A549 (cell line): Measurements from ENCODE around the gene SLC47A2. TPM values are rescaled to one million over a fixed set of nuclear protein-coding genes. Genes with fewer than 3 reads are reported as not detected.

Experiments used
- ATAC-seq, 2 experiments: fragments of 200-7000 bp in 1 of 2; fragments of >200 bp in 1 of 2; cut with Nextera tagmentation in 1 of 2; cut with Tn5 transposase in 1 of 2; 3 replicates each; pipeline versions ENCODE4 v1.8.0 to v1.9.1; 2018 to 2020; ENCODE audit warnings: mild to moderate bottlenecking in 1 of 2, moderate library complexity in 1 of 2
- CTCF ChIA-PET: fragments of 300-600 bp; sonication (Branson Sonifier 250); formaldehyde crosslinking; extraction: SDS; loops from one replicate; lab custom pipeline; 2021; ENCODE audit warnings: antibody characterized with exemption, inconsistent platforms; lab: Yijun Ruan, JAX
- POLR2A ChIA-PET: fragments of 350-600 bp; formaldehyde crosslinking; extraction: SDS; loops from one replicate; lab custom pipeline; 2021; ENCODE audit warnings: antibody characterized with exemption, inconsistent platforms; lab: Yijun Ruan, JAX
- DNase-seq, 2 experiments: peaks; one replicate each; pipeline versions ENCODE4 v3.0.0 to v3.0.0-alpha.2; 2011 to 2016; ENCODE audit warnings: low read depth in 1 of 2, low spot score in 1 of 2
- FAIRE-seq: peaks from 2 replicates; lab custom pipeline; 2011; peaks lifted over from hg19 to GRCh38; lab: Jason Lieb, UNC
- H3K27ac ChIP-seq, 2 experiments: fragments of >200 bp; sonication (Bioruptor Twin); formaldehyde crosslinking; 3 replicates each; pipeline ENCODE4 v1.5.1; 2016 to 2017
- H3K4me1 ChIP-seq: fragments of >200 bp; sonication (Bioruptor Twin); formaldehyde crosslinking; 3 replicates; pipeline ENCODE4 v1.6.1; 2016
- H3K4me2 ChIP-seq: fragments of >200 bp; sonication (Bioruptor Twin); formaldehyde crosslinking; 3 replicates; pipeline ENCODE4 v1.6.1; 2016
- H3K4me3 ChIP-seq: fragments of >200 bp; sonication (Bioruptor Twin); formaldehyde crosslinking; 3 replicates; pipeline ENCODE4 v1.5.1; 2016
- H3K9me3 ChIP-seq: fragments of >200 bp; sonication (Bioruptor Twin); formaldehyde crosslinking; 3 replicates; pipeline ENCODE4 v1.6.1; 2016
- BCL3 ChIP-seq: fragments of >200 bp; sonication (Bioruptor Twin); formaldehyde crosslinking; IDR thresholded peaks from 3 replicates; pipeline ENCODE4 v1.6.1; 2016
- BHLHE40 ChIP-seq: IDR thresholded peaks from 2 replicates; pipeline ENCODE4 v1.6.1; 2012; ENCODE audit warnings: low read depth, low read length, inconsistent platforms
- CBX2 ChIP-seq: fragments of 200-600 bp; sonication (generic); IDR thresholded peaks from 2 replicates; pipeline ENCODE4 v1.6.1; 2016; ENCODE audit warnings: low read depth, mild to moderate bottlenecking, borderline replicate concordance
- CBX8 ChIP-seq: fragments of 200-600 bp; sonication (generic); IDR thresholded peaks from 2 replicates; pipeline ENCODE4 v1.6.1; 2016
- CHD2 ChIP-seq: fragments of 150-350 bp; IDR thresholded peaks from 2 replicates; pipeline ENCODE4 v1.6.1; 2014; ENCODE audit warnings: low read length; ENCODE audit not compliant: partially characterized antibody
- CTCF ChIP-seq: fragments of >200 bp; sonication (Bioruptor Twin); formaldehyde crosslinking; IDR thresholded peaks from 3 replicates; pipeline ENCODE4 v1.5.1; 2016
- E2F6 ChIP-seq: IDR thresholded peaks from 2 replicates; pipeline ENCODE4 v1.6.1; 2012; ENCODE audit warnings: low read depth, borderline replicate concordance
- EHMT2 ChIP-seq: fragments of 200-600 bp; sonication (generic); IDR thresholded peaks from 2 replicates; pipeline ENCODE4 v1.6.1; 2016; ENCODE audit warnings: antibody characterized with exemption, low read depth, mild to moderate bottlenecking, moderate library complexity
- EP300 ChIP-seq, 2 experiments: fragments of >200 bp; sonication (Bioruptor Twin); formaldehyde crosslinking; IDR thresholded peaks; 2 replicates in 1 of 2; 3 replicates in 1 of 2; pipeline ENCODE4 v1.6.1; 2016 to 2017
- ESRRA ChIP-seq: fragments of 150-350 bp; IDR thresholded peaks from 2 replicates; pipeline ENCODE4 v1.6.1; 2014; ENCODE audit warnings: mild to moderate bottlenecking, low read length, borderline replicate concordance
- FOSB ChIP-seq: fragments of 250-450 bp; sonication (Bioruptor Pico); IDR thresholded peaks from 2 replicates; pipeline ENCODE4 v1.5.0; 2020; ENCODE audit warnings: mild to moderate bottlenecking, moderate library complexity
- FOSL2 ChIP-seq, 2 experiments: fragments of 450-650 bp in 1 of 2; fragments of >200 bp in 1 of 2; sonication (Bioruptor Twin) in 1 of 2; formaldehyde crosslinking; IDR thresholded peaks; 2 replicates each; pipeline versions ENCODE4 v1.5.0 to v1.6.1; 2016 to 2020; ENCODE audit warnings: mild to moderate bottlenecking in 1 of 2, moderate library complexity in 1 of 2
- HES2 ChIP-seq: fragments of >200 bp; sonication (Bioruptor Twin); formaldehyde crosslinking; IDR thresholded peaks from 2 replicates; pipeline ENCODE4 v1.6.1; 2016
- HEYL ChIP-seq: fragments of 250-450 bp; sonication (Bioruptor Pico); IDR thresholded peaks from 2 replicates; pipeline ENCODE4 v1.8.0; 2021; ENCODE audit warnings: mild to moderate bottlenecking, moderate library complexity
- HOXA7 ChIP-seq: fragments of 250-450 bp; sonication (Bioruptor Pico); IDR thresholded peaks from 2 replicates; pipeline ENCODE4 v1.5.0; 2020; ENCODE audit warnings: mild to moderate bottlenecking, moderate library complexity
- JUN ChIP-seq, 2 experiments: fragments of >200 bp; sonication (Bioruptor Twin); formaldehyde crosslinking; IDR thresholded peaks; 2 replicates in 1 of 2; 3 replicates in 1 of 2; pipeline ENCODE4 v1.6.1; 2016 to 2017
- JUNB ChIP-seq: fragments of >200 bp; sonication (Bioruptor Twin); formaldehyde crosslinking; IDR thresholded peaks from 2 replicates; pipeline ENCODE4 v1.6.1; 2016
- KDM1A ChIP-seq: fragments of 200-600 bp; sonication (generic); IDR thresholded peaks from 2 replicates; pipeline ENCODE4 v1.6.1; 2016; ENCODE audit warnings: low read depth, mild to moderate bottlenecking
- MAX ChIP-seq: IDR thresholded peaks from 2 replicates; pipeline ENCODE4 v1.6.1; 2012
- MYC ChIP-seq: IDR thresholded peaks from 2 replicates; pipeline ENCODE4 v1.6.1; 2012; ENCODE audit warnings: mild to moderate bottlenecking, inconsistent platforms, low read length, improper control_type of control experiment, borderline replicate concordance
- NFE2L2 ChIP-seq: fragments of 150-350 bp; conservative IDR thresholded peaks from 2 replicates; pipeline ENCODE4 v1.6.1; 2014; ENCODE audit warnings: low read length
- NPAS2 ChIP-seq: fragments of 250-450 bp; sonication (Bioruptor Pico); IDR thresholded peaks from 2 replicates; pipeline ENCODE4 v1.8.0; 2022; ENCODE audit warnings: mild to moderate bottlenecking, moderate library complexity, borderline replicate concordance
- NR3C1 ChIP-seq: fragments of >200 bp; sonication (Bioruptor Twin); formaldehyde crosslinking; IDR thresholded peaks from 3 replicates; pipeline ENCODE4 v1.6.1; 2017
- PHF8 ChIP-seq: fragments of 200-600 bp; sonication (generic); IDR thresholded peaks from 2 replicates; pipeline ENCODE4 v1.6.1; 2016; ENCODE audit warnings: low read depth, mild to moderate bottlenecking, antibody characterized with exemption, moderate library complexity, borderline replicate concordance
- POLR2A ChIP-seq: IDR thresholded peaks from 2 replicates; pipeline ENCODE4 v1.6.1; 2012; ENCODE audit warnings: mild to moderate bottlenecking, low read length
- RARB ChIP-seq: fragments of 250-450 bp; sonication (Bioruptor Pico); IDR thresholded peaks from 2 replicates; pipeline ENCODE4 v1.8.0; 2021; ENCODE audit warnings: mild to moderate bottlenecking, moderate library complexity
- REST ChIP-seq: fragments of 200-600 bp; sonication (generic); IDR thresholded peaks from 2 replicates; pipeline ENCODE4 v1.6.1; 2016; ENCODE audit warnings: antibody characterized with exemption, mild to moderate bottlenecking, moderate library complexity
- RNF2 ChIP-seq: fragments of 200-600 bp; sonication (generic); IDR thresholded peaks from 2 replicates; pipeline ENCODE4 v1.6.1; 2016; ENCODE audit warnings: low read depth, mild to moderate bottlenecking, antibody characterized with exemption, moderate library complexity, borderline replicate concordance
- SMC3 ChIP-seq: fragments of >200 bp; sonication (Bioruptor Twin); formaldehyde crosslinking; IDR thresholded peaks from 3 replicates; pipeline ENCODE4 v1.6.1; 2018; ENCODE audit warnings: inconsistent platforms
- TFCP2L1 ChIP-seq: fragments of 250-450 bp; sonication (Bioruptor Pico); IDR thresholded peaks from 2 replicates; pipeline ENCODE4 v1.5.0; 2021; ENCODE audit warnings: mild to moderate bottlenecking
- TP53 ChIP-seq: fragments of 250-450 bp; sonication (Bioruptor Pico); IDR thresholded peaks from 2 replicates; pipeline ENCODE4 v1.5.0; 2021; ENCODE audit warnings: mild to moderate bottlenecking, moderate library complexity
- ZFP36 ChIP-seq: fragments of 450-650 bp; IDR thresholded peaks from 2 replicates; pipeline ENCODE4 v1.6.1; 2014; ENCODE audit warnings: borderline replicate concordance; ENCODE audit not compliant: partially characterized antibody
- ZNF302 ChIP-seq: fragments of 250-450 bp; sonication (Bioruptor Pico); IDR thresholded peaks from 2 replicates; pipeline ENCODE4 v1.9.0; 2021; ENCODE audit warnings: inconsistent platforms, mild to moderate bottlenecking, moderate library complexity
- ZSCAN20 ChIP-seq: fragments of 250-450 bp; sonication (Bioruptor Pico); IDR thresholded peaks from 2 replicates; pipeline ENCODE4 v1.8.0; 2022; ENCODE audit warnings: mild to moderate bottlenecking, moderate library complexity
- WGBS: methylation state at CpG from one replicate; pipeline ENCODE4 v1.1.6; 2017; ENCODE audit errors: missing lambda C conversion rate; 5-methylcytosine and 5-hydroxymethylcytosine counted together
- polyA plus RNA-seq, 4 experiments: library from polyadenylated mRNA; depleted of rRNA in 3 of 4; stranded (reverse); fragments of >200 nt; fragmentation: RNase III in 1 of 4; extraction: RNeasy Plus Mini Kit Qiagen cat#74134 plus additional on column Dnase treatment in 1 of 4; gene quantifications; 2 replicates in 3 of 4; 3 replicates in 1 of 4; pipeline ENCODE4 v1.2.3, GENCODE V29; 2011 to 2017

The SLC47A2 gene
- polyA plus RNA-seq, 2 of the 4 experiments (the other 2 are of a cell fraction): 0.13 to 0.27 TPM

GRCh38 chr17:19748807-19749193, 32.4 kb upstream of the SLC47A2 start:
- Histone ChIP-seq H3K4me2 (peak overlapping the region; percentile 90), H3K4me3 (0 out of 3 replicates have a peak overlapping the region, but pooled peaks have one; percentile 5), H3K27ac (peak overlapping the region; percentile 98 to 100), H3K4me1 (peaks cover 96% of the 10 kb centered on the region), H3K9me3 (no peaks in the 10 kb centered on the region)
- FAIRE-seq: peak; percentile 54
- ChIA-PET CTCF (interaction anchor here (1.2 to 20.1 kb wide), 7 partner anchors 14 to 236 kb away, joined by 3 to 681 read pairs (median 8); partner anchors contain the start of gene ALDH3A2), POLR2A (interaction anchor here (0.8 to 7.8 kb wide), 8 partner anchors 10 to 416 kb away, joined by 3 to 98 read pairs (median 3); partner anchors contain the start of genes ALDH3A2 and MAPK7)
- ATAC-seq: 0 out of 6 replicates have a peak, but pooled peaks of 1 of the 2 experiments have one; percentile 1
- DNase-seq: peak in 1 of 2 experiments; percentile 63
- WGBS: 13% methylated on average over 13 of the region's 13 CpGs
- TF ChIP-seq TP53 (no peak), RARB (CRISPR knock-in tag) (0 out of 2 replicates have a peak, but pooled peaks have one; percentile 51), PHF8 (no peak), JUN (IDR thresholded peaks at IDR 0.05) (no peak), CTCF (no peak), CBX2 (no peak), KDM1A (no peak), FOSL2 (IDR thresholded peaks at IDR 0.05) (no peak), FOSL2 (CRISPR knock-in tag; IDR thresholded peaks at IDR 0.05) (no peak), FOSB (CRISPR knock-in tag) (no peak), CBX8 (no peak), HES2 (no peak), REST (no peak), ZSCAN20 (CRISPR knock-in tag) (0 out of 2 replicates have a peak, but pooled peaks have one; percentile 0), SMC3 (no peak), POLR2A (no peak), ZFP36 (no peak), EHMT2 (no peak), BCL3 (peak; percentile 4; the same call in 1 of the 3 replicates), CHD2 (no peak), MYC (no peak), NFE2L2 (no peak), EP300 (IDR thresholded peaks at IDR 0.05) (no peak), ESRRA (no peak), HOXA7 (no peak), NR3C1 (no peak), MAX (peak; percentile 70), NPAS2 (CRISPR knock-in tag) (peak; percentile 76; the same call in 1 of the 2 replicates), E2F6 (peak; percentile 87), BHLHE40 (no peak), TFCP2L1 (peak; percentile 92), HEYL (CRISPR knock-in tag) (peak; percentile 79; the same call in 1 of the 2 replicates), RNF2 (no peak), ZNF302 (CRISPR knock-in tag) (peak; percentile 74; the same call in 1 of the 2 replicates), JUNB (no peak)
